Heart left ventricle (tissue), 13 donors: ENCODE measurements around the gene HLCS.

Experiments used
- CTCF ChIP-seq, 12 donors: fragments of 200-600 bp; sonication (generic) in 4 of 12; IDR thresholded peaks; one replicate each; pipeline versions ENCODE4 v1.5.0 to v1.8.0; 2018 to 2022; ENCODE audit warnings: antibody characterized with exemption in 12 of 12, mild to moderate bottlenecking in 5 of 12
- POLR2A ChIP-seq, 2 donors: fragments of 450-650 bp; IDR thresholded peaks; one replicate each; pipeline ENCODE4 v1.6.1; 2017; ENCODE audit warnings: antibody characterized with exemption in 2 of 2, mild to moderate bottlenecking in 2 of 2, moderate library complexity in 2 of 2
- donor health status: ischemic (EF 13 %, LVEDD 7.1; RV severe dilation, severe dysfunction).
- donor health status: DM: no; HTN: yes; CAD: no.
- donor health status: DM: no; HTN: no; CAD: no.
- donor health status: ischemic (EF 25% LVEDD 6.9; RV normal size, moderate dysfunction).
- donor health status: ischemic (EF 25% LVEDD 5.7; RV mildly dilated, moderate dysfunction).
- donor health status: ischemic (EF 35%, LVEDD 5.7; RV mildly dilated, moderate dysfunction).
- donor health status: nonischemic (EF 11% LVEDD 7.7; RV severe dilation, severe dysfunction).
- donor health status: DM: yes; HTN: yes; CAD: no.
- donor health status: PGD.
- donor health status: ischemic (EF 29% LVEDD 5.4; RV normal size, mild dysfunction).
- donor health status: nonischemic (EF 23%, LVEDD 6.1; RV moderate dilation, normal function).

GRCh38 chr21:36716387-36716786, 250.1 kb downstream of the HLCS start:
- TF ChIP-seq CTCF (IDR thresholded peaks at IDR 0.05) (no peak), POLR2A (IDR thresholded peaks at IDR 0.05) (no peak)
